GM12878 (cell line): ENCODE data around the gene ZBTB34. TPM values are rescaled to one million over a fixed set of nuclear protein-coding genes. Genes with fewer than 3 reads are reported as not detected.

Experiments
- BCLAF1 ChIP-seq: fragments of 450-650 bp; IDR thresholded peaks from 2 replicates; pipeline ENCODE4 v1.6.1; 2017; ENCODE audit warnings: antibody characterized with exemption, mild to moderate bottlenecking, moderate library complexity
- CREB1 ChIP-seq: IDR thresholded peaks from 2 replicates; pipeline ENCODE4 v1.6.1; 2012; ENCODE audit warnings: low read depth, mild to moderate bottlenecking, inconsistent platforms
- EGR1 ChIP-seq, 2 experiments: IDR thresholded peaks; 1 replicate in 1 of 2; 2 replicates in 1 of 2; pipeline ENCODE4 v1.6.1; 2011 to 2012; ENCODE audit warnings: low read depth in 2 of 2, low read length in 2 of 2, borderline replicate concordance in 1 of 2, mild to moderate bottlenecking in 1 of 2, moderate library complexity in 1 of 2
- ETV6 ChIP-seq, 2 experiments: fragments of 450-650 bp in 1 of 2; IDR thresholded peaks in 1 of 2; conservative IDR thresholded peaks in 1 of 2; 2 replicates each; pipeline ENCODE4 v1.6.1; 2014; ENCODE audit warnings: antibody characterized with exemption in 1 of 2, borderline replicate concordance in 1 of 2, low read depth in 1 of 2, mild to moderate bottlenecking in 1 of 2, moderate library complexity in 1 of 2
- HSF1 ChIP-seq: fragments of 150-350 bp; IDR thresholded peaks from 2 replicates; pipeline ENCODE4 v1.6.1; 2014; ENCODE audit warnings: mild to moderate bottlenecking, low read depth, low read length
- IKZF1 ChIP-seq: fragments of 450-650 bp; conservative IDR thresholded peaks from 2 replicates; pipeline ENCODE4 v1.6.1; 2017; ENCODE audit warnings: antibody characterized with exemption, mild to moderate bottlenecking
- IRF3 ChIP-seq: fragments of 450-650 bp; IDR thresholded peaks from 2 replicates; pipeline ENCODE4 v1.6.1; 2014; ENCODE audit warnings: mild to moderate bottlenecking
- NFYA ChIP-seq: IDR thresholded peaks from 2 replicates; pipeline ENCODE4 v1.6.1; 2011; ENCODE audit warnings: low read depth, mild to moderate bottlenecking, low read length, improper control_type of control experiment, borderline replicate concordance
- NFYB ChIP-seq: IDR thresholded peaks from 2 replicates; pipeline ENCODE4 v1.6.1; 2011; ENCODE audit warnings: low read depth, mild to moderate bottlenecking, low read length, improper control_type of control experiment, moderate library complexity; ENCODE audit not compliant: insufficient read depth
- POLR2AphosphoS5 ChIP-seq: IDR thresholded peaks from 2 replicates; pipeline ENCODE4 v1.6.1; 2011; ENCODE audit warnings: mild to moderate bottlenecking, low read length, inconsistent platforms
- RB1 ChIP-seq: fragments of 450-650 bp; formaldehyde crosslinking; IDR thresholded peaks from 2 replicates; pipeline ENCODE4 v1.6.1; 2017; ENCODE audit warnings: mild to moderate bottlenecking, borderline replicate concordance
- RCOR1 ChIP-seq: conservative IDR thresholded peaks from 2 replicates; pipeline ENCODE4 v1.6.1; 2012; ENCODE audit warnings: low read depth, low read length, improper control_type of control experiment
- RFX5 ChIP-seq: IDR thresholded peaks from 2 replicates; pipeline ENCODE4 v1.6.1; 2011; ENCODE audit warnings: low read depth, low read length, improper control_type of control experiment
- SUPT20H ChIP-seq: IDR thresholded peaks from 2 replicates; pipeline ENCODE4 v1.6.1; 2011; ENCODE audit warnings: low read depth, mild to moderate bottlenecking, low read length, moderate library complexity, borderline replicate concordance; ENCODE audit not compliant: control insufficient read depth
- SUZ12 ChIP-seq: fragments of 200-600 bp; sonication (generic); IDR thresholded peaks from one replicate; pipeline ENCODE4 v1.6.1; 2018; ENCODE audit warnings: antibody characterized with exemption, mild to moderate bottlenecking; ENCODE audit not compliant: unreplicated experiment
- TBL1XR1 ChIP-seq: IDR thresholded peaks from 2 replicates; pipeline ENCODE4 v1.6.1; 2012; ENCODE audit warnings: low read depth, low read length, improper control_type of control experiment
- YBX1 ChIP-seq: fragments of 450-650 bp; IDR thresholded peaks from 2 replicates; pipeline ENCODE4 v1.6.1; 2016; ENCODE audit warnings: antibody characterized with exemption
- ZNF384 ChIP-seq: IDR thresholded peaks from 2 replicates; pipeline ENCODE4 v1.6.1; 2012; ENCODE audit warnings: low read depth, mild to moderate bottlenecking, low read length, improper control_type of control experiment, borderline replicate concordance
- ZNF592 ChIP-seq: fragments of 450-650 bp; IDR thresholded peaks from 2 replicates; pipeline ENCODE4 v1.6.1; 2017; ENCODE audit warnings: mild to moderate bottlenecking, moderate library complexity
- ZSCAN29 ChIP-seq: fragments of 450-650 bp; IDR thresholded peaks from 2 replicates; pipeline ENCODE4 v1.6.1; 2017; ENCODE audit warnings: mild to moderate bottlenecking, moderate library complexity
- polyA plus RNA-seq, 11 experiments: library from polyadenylated mRNA; depleted of rRNA in 4 of 11; unstranded in 6 of 11; stranded (reverse) in 5 of 11; fragments of >200 nt; fragmentation: Nextera tagmentation in 4 of 11; fragmentation: Illumina TruSeq in 1 of 11; extraction: Ambion mirVana in 4 of 11; extraction: Trizol in 1 of 11; gene quantifications; 1 replicate in 1 of 11; 2 replicates in 10 of 11; pipeline versions ENCODE4 v1.2.1 to v1.2.3, GENCODE V29; 2011 to 2016; ENCODE audit warnings: inconsistent platforms in 2 of 11, missing spikeins in 2 of 11, low read depth in 1 of 11
- total RNA-seq, 4 experiments: library from RNA; depleted of rRNA in 3 of 4; stranded (reverse); fragments of >200 nt in 3 of 4; fragmentation: Illumina TruSeq in 1 of 4; extraction: Trizol in 1 of 4; gene quantifications; 2 replicates each; pipeline versions ENCODE4 v1.2.1 to v1.2.3, GENCODE V29; 2013 to 2021

ZBTB34 gene
- total and polyA plus RNA-seq, 10 of the 15 experiments (the other 5 are each of a cell fraction or from before 2014, with no cell fraction given) = 0.71 to 11.3 (median 3.8) TPM

- TF ChIP-seq ZNF592 = peak; percentile 83
- peak; percentile 83 for TF ChIP-seq IKZF1
- no peak for TF ChIP-seq IRF3
- TF ChIP-seq BCLAF1 = no peak
- TF ChIP-seq CREB1 = peak; percentile 55
- 0 out of 2 replicates have a peak, but pooled peaks have one; percentile 59 for TF ChIP-seq ZSCAN29
- no peak for TF ChIP-seq TBL1XR1
- peak; percentile 96; the same call in 1 of the 2 replicates for TF ChIP-seq RB1
- TF ChIP-seq SUPT20H = no peak
- peak in 1 of 2 experiments; percentile 90; a peak in 2 of 3 replicates for TF ChIP-seq EGR1 (IDR thresholded peaks at IDR 0.05; ENCODE audit: borderline replicate concordance in 1 of 2, low read depth in 2 of 2, low read length in 2 of 2)
- TF ChIP-seq RCOR1 = no peak
- TF ChIP-seq HSF1 = no peak
- TF ChIP-seq POLR2AphosphoS5 = peak; percentile 79; the same call in 1 of the 2 replicates
- TF ChIP-seq ETV6 (conservative IDR thresholded peaks at IDR 0.05 in 1 of 2, IDR thresholded peaks at IDR 0.05 in 1 of 2; ENCODE audit: borderline replicate concordance in 1 of 2, low read depth in 1 of 2) = no peak
- no peak for TF ChIP-seq ZNF384
- TF ChIP-seq SUZ12 = no peak
- no peak for TF ChIP-seq NFYB
- TF ChIP-seq YBX1 = no peak
- TF ChIP-seq RFX5 = no peak
- no peak for TF ChIP-seq NFYA
These were observed at the start of gene ZBTB34 (continued) for GRCh38 chr9:126860077-126860756.
